K562 (cell line): Measurements from ENCODE around the gene AP1AR.
A peak's percentile ranks its signal among the peaks of the same experiment; 100 is the strongest.

ENCODE experiments used
- ATF7 ChIP-seq: fragments of 450-650 bp; IDR thresholded peaks from 2 replicates; pipeline ENCODE4 v1.7.1; 2014; ENCODE audit warnings: mild to moderate bottlenecking, moderate library complexity
- DDX20 ChIP-seq: fragments of 450-650 bp; IDR thresholded peaks from 2 replicates; pipeline ENCODE4 v1.6.1; 2016; ENCODE audit warnings: missing genetic modification characterization, low read depth, mild to moderate bottlenecking, missing compliant biosample characterization, moderate library complexity
- EP300 ChIP-seq: IDR thresholded peaks from 2 replicates; pipeline ENCODE4 v1.6.1; 2012; ENCODE audit warnings: low read length, improper control_type of control experiment
- JUN ChIP-seq, 2 experiments: sonication (generic) in 1 of 2; formaldehyde crosslinking in 1 of 2; IDR thresholded peaks; 2 replicates each; pipeline versions ENCODE4 v1.6.1 to v1.8.0; 2012 to 2022; ENCODE audit warnings: borderline replicate concordance in 2 of 2, mild to moderate bottlenecking in 2 of 2, improper control_type of control experiment in 1 of 2, low read depth in 1 of 2, low read length in 1 of 2, missing genetic modification reagents in 1 of 2
- TBP ChIP-seq: optimal IDR thresholded peaks from 2 replicates; pipeline ENCODE3; 2011; ENCODE audit warnings: low read depth, low read length, improper control_type of control experiment
- ZNF133 ChIP-seq: fragments of 250-450 bp; sonication (Bioruptor Pico); IDR thresholded peaks from 2 replicates; pipeline ENCODE4 v1.4.0; 2020; ENCODE audit warnings: mild to moderate bottlenecking
- TF ChIP-seq, protein P1 (sequence below), 3 experiments: IDR thresholded peaks in 2 of 3; conservative IDR thresholded peaks in 1 of 3; 2 replicates each; pipeline ENCODE4 v1.5.1; 2011 to 2012; ENCODE audit warnings: low read length in 3 of 3, mild to moderate bottlenecking in 3 of 3, control low read depth in 2 of 3, improper control_type of control experiment in 1 of 3, inconsistent platforms in 1 of 3, low read depth in 1 of 3, mixed read lengths in 1 of 3, moderate library complexity in 1 of 3; ENCODE audit not compliant: insufficient read depth in 2 of 3

DNA sequence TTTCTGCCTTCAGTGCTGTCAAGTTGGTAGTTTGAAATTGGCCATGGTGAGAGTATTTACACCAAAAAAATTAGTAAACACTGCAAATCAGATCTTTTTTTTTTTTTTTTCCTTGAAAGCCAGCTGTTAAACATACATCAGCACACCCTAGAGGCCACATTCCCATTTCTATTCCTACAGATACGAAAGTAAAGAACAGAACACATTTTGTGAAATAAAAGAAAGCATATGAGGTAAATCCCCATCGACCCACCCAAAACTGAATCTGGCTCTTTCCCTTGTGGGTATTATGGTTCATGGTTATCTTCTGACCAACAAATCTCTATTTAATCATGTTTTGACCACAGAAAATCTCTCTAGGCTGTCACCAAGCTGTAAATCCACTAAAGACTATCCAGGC, 41.8 kb upstream of the AP1AR start:
- TF ChIP-seq ATF7: no peak
- no peak for TF ChIP-seq ZNF133 (CRISPR knock-in tag)
- no peak for TF ChIP-seq DDX20 (tag)
- TF ChIP-seq TBP: no peak
- no peak for TF ChIP-seq EP300
- TF ChIP-seq, protein P1, sequence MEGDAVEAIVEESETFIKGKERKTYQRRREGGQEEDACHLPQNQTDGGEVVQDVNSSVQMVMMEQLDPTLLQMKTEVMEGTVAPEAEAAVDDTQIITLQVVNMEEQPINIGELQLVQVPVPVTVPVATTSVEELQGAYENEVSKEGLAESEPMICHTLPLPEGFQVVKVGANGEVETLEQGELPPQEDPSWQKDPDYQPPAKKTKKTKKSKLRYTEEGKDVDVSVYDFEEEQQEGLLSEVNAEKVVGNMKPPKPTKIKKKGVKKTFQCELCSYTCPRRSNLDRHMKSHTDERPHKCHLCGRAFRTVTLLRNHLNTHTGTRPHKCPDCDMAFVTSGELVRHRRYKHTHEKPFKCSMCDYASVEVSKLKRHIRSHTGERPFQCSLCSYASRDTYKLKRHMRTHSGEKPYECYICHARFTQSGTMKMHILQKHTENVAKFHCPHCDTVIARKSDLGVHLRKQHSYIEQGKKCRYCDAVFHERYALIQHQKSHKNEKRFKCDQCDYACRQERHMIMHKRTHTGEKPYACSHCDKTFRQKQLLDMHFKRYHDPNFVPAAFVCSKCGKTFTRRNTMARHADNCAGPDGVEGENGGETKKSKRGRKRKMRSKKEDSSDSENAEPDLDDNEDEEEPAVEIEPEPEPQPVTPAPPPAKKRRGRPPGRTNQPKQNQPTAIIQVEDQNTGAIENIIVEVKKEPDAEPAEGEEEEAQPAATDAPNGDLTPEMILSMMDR (IDR thresholded peaks at IDR 0.05 in 2 of 3, conservative IDR thresholded peaks at IDR 0.05 in 1 of 3; ENCODE audit: insufficient read depth in 2 of 3, low read depth in 1 of 3, low read length in 3 of 3): peak in 2 of 3 experiments; percentile 11 to 48; a peak in 2 of 6 replicates
- no peak for TF ChIP-seq JUN (IDR thresholded peaks at IDR 0.05; ENCODE audit: borderline replicate concordance, low read depth, low read length)
- TF ChIP-seq JUN (CRISPR knock-in tag; IDR thresholded peaks at IDR 0.05; ENCODE audit: borderline replicate concordance): no peak
